Activated CD4-positive, alpha-beta memory T cell treated with anti-CD3 and anti-CD28 coated beads, Interleukin-2, amount 10 ng/mL, durations not matched to agents 7 days and 5 days (primary cell): ENCODE data around the gene MAST4. TPM values are rescaled to one million over a fixed set of nuclear protein-coding genes. Genes with fewer than 3 reads are reported as not detected.
"Not testable (repeated sequence)": the region's sequence is repeated elsewhere in the genome, so short reads cannot be mapped to it uniquely, and the experiment has no call there.

Experiments
- CTCF ChIA-PET: fragments of 350-600 bp; sonication (Branson Sonifier 250); formaldehyde crosslinking; loops from one replicate; lab custom pipeline; 2021; ENCODE audit warnings: antibody characterized with exemption, inconsistent platforms; lab: Charles Lee
- POLR2A ChIA-PET: fragments of 350-600 bp; sonication (Branson Sonifier 250); formaldehyde crosslinking; loops from one replicate; lab custom pipeline; 2021; ENCODE audit warnings: antibody characterized with exemption; lab: Charles Lee
- DNase-seq: peaks from one replicate; pipeline ENCODE4 v3.0.0-alpha.2; 2020
- H3K27ac Mint-ChIP-seq: one replicate; pipeline ENCODE4 v1.8.0; 2021; ENCODE audit warnings: mild to moderate bottlenecking, mixed read lengths
- H3K27me3 Mint-ChIP-seq: one replicate; pipeline ENCODE4 v1.8.0; 2021; ENCODE audit warnings: mixed read lengths
- H3K36me3 Mint-ChIP-seq: one replicate; pipeline ENCODE4 v1.8.0; 2021; ENCODE audit warnings: low read depth, mixed read lengths
- H3K4me1 Mint-ChIP-seq: one replicate; pipeline ENCODE4 v1.8.0; 2021; ENCODE audit warnings: mixed read lengths
- H3K4me3 Mint-ChIP-seq: one replicate; pipeline ENCODE4 v1.8.0; 2021; ENCODE audit warnings: mild to moderate bottlenecking, mixed read lengths
- H3K9me3 Mint-ChIP-seq: one replicate; pipeline ENCODE4 v1.8.0; 2021; ENCODE audit warnings: mixed read lengths
- total RNA-seq, 2 experiments: library from RNA; stranded (reverse); gene quantifications; one replicate each; pipeline ENCODE4 v1.2.3, GENCODE V29; 2021

The MAST4 gene
- total RNA-seq, 2 experiments from 2014 or later, result 38.0 to 38.3 TPM

DNA sequence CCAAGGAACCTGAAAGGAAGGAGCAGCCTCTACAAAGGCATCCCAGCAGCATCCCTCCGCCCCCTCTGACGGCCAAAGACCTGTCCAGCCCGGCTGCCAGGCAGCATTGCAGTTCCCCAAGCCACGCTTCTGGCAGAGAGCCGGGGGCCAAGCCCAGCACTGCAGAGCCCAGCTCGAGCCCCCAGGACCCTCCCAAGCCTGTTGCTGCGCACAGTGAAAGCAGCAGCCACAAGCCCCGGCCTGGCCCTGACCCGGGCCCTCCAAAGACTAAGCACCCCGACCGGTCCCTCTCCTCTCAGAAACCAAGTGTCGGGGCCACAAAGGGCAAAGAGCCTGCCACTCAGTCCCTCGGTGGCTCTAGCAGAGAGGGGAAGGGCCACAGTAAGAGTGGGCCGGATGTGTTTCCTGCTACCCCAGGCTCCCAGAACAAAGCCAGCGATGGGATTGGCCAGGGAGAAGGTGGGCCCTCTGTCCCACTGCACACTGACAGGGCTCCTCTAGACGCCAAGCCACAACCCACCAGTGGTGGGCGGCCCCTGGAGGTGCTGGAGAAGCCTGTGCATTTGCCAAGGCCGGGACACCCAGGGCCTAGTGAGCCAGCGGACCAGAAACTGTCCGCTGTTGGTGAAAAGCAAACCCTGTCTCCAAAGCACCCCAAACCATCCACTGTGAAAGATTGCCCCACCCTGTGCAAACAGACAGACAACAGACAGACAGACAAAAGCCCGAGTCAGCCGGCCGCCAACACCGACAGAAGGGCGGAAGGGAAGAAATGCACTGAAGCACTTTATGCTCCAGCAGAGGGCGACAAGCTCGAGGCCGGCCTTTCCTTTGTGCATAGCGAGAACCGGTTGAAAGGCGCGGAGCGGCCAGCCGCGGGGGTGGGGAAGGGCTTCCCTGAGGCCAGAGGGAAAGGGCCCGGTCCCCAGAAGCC lies 569.6 kb downstream of the MAST4 start:
- POLR2A ChIA-PET, result interaction anchor here (0.8 to 15.4 kb wide), 26 partner anchors 8 to 1115 kb away, joined by 3 to 863 read pairs (median 10); partner anchors contain the start of genes CD180 and PIK3R1

DNA sequence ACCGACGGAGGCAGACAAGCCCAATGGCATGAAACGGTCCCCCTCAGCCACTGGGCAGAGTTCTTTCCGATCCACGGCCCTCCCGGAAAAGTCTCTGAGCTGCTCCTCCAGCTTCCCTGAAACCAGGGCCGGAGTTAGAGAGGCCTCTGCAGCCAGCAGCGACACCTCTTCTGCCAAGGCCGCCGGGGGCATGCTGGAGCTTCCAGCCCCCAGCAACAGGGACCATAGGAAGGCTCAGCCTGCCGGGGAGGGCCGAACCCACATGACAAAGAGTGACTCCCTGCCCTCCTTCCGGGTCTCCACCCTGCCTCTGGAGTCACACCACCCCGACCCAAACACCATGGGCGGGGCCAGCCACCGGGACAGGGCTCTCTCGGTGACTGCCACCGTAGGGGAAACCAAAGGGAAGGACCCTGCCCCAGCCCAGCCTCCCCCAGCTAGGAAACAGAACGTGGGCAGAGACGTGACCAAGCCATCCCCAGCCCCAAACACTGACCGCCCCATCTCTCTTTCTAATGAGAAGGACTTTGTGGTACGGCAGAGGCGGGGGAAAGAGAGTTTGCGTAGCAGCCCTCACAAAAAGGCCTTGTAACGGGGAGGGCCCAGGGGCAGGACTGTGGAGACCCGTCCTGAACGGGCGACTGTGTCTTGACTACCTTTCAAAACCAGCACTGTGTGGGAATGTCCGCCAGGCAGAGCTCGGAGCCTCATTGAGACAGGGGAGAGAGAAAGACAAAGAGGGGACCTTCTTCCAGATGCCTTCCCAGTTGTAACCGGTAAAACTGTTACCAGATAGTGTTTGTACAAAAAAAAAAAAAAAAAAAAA lies 570.5 kb downstream of the MAST4 start:
- H3K27ac Mint-ChIP-seq, result peak overlapping the region; percentile 98

More for the DNA sequence above, 569.6 kb downstream of the MAST4 start:
- H3K4me3 Mint-ChIP-seq, result peak overlapping the region; percentile 86
- H3K4me1 Mint-ChIP-seq, result peaks cover 67% of the 10 kb centered on the region
- peaks cover 83% of the 10 kb centered on the region for H3K36me3 Mint-ChIP-seq
- no peaks in the 10 kb centered on the region for H3K27me3 Mint-ChIP-seq
- no peaks in the 10 kb centered on the region for H3K9me3 Mint-ChIP-seq
- H3K27ac Mint-ChIP-seq, result peak overlapping the region; percentile 98
- CTCF ChIA-PET, result interaction anchor here (0.9 to 17.8 kb wide), 10 partner anchors 9 to 336 kb away, joined by 3 to 519 read pairs (median 8); partner anchors contain the start of gene CD180
- peak; percentile 90 for DNase-seq

GRCh38 chr5:67168069-67168468 lies 571.9 kb downstream of the MAST4 start:
- CTCF ChIA-PET, result interaction anchor here (1.4 to 17.8 kb wide), 7 partner anchors 11 to 1049 kb away, joined by 4 to 519 read pairs (median 12); no protein-coding TSS in a partner anchor
- Mint-ChIP-seq H3K4me3 (peak overlapping the region; percentile 86), H3K27ac (peak overlapping the region; percentile 98), H3K27me3 (no peaks in the 10 kb centered on the region), H3K9me3 (no peaks in the 10 kb centered on the region), H3K36me3 (peaks cover 60% of the 10 kb centered on the region), H3K4me1 (peaks cover 44% of the 10 kb centered on the region)
- POLR2A ChIA-PET, result interaction anchor here (1.2 to 15.4 kb wide), 12 partner anchors 12 to 1242 kb away, joined by 3 to 863 read pairs (median 19); partner anchors contain the start of gene ERBIN
- no peak for DNase-seq

More for the DNA sequence above, 570.5 kb downstream of the MAST4 start:
- ChIA-PET POLR2A (interaction anchor here (0.9 to 15.4 kb wide), 24 partner anchors 9 to 1114 kb away, joined by 3 to 863 read pairs (median 10); partner anchors contain the start of genes CD180 and PIK3R1), CTCF (interaction anchor here (0.8 to 17.8 kb wide), 13 partner anchors 10 to 1050 kb away, joined by 3 to 519 read pairs (median 5); partner anchors contain the start of gene CD180)
- no peaks in the 10 kb centered on the region for H3K9me3 Mint-ChIP-seq
- H3K36me3 Mint-ChIP-seq, result peaks cover 74% of the 10 kb centered on the region
- no peaks in the 10 kb centered on the region for H3K27me3 Mint-ChIP-seq
- peak overlapping the region; percentile 86 for H3K4me3 Mint-ChIP-seq
- peak; percentile 90 for DNase-seq
- peaks cover 58% of the 10 kb centered on the region for H3K4me1 Mint-ChIP-seq

GRCh38 chr5:67170767-67171166 lies 574.6 kb downstream of the MAST4 start:
- Mint-ChIP-seq H3K27ac (no peak overlapping the region), H3K4me3 (no peak overlapping the region), H3K27me3 (no peaks in the 10 kb centered on the region), H3K9me3 (peaks cover 16% of the 10 kb centered on the region), H3K4me1 (peaks cover 34% of the 10 kb centered on the region), H3K36me3 (peaks cover 47% of the 10 kb centered on the region)
- ChIA-PET POLR2A (interaction anchor here (0.6 to 1.3 kb wide), 3 partner anchors 10 to 341 kb away, joined by 3 to 6 read pairs (median 4); no protein-coding TSS in a partner anchor), CTCF (interaction anchor here (0.6 to 17.8 kb wide), 3 partner anchors 17 to 306 kb away, joined by 3 to 519 read pairs (median 4); no protein-coding TSS in a partner anchor)
- no peak for DNase-seq

GRCh38 chr5:67173351-67173750 lies 577.2 kb downstream of the MAST4 start:
- ChIA-PET CTCF (interaction anchor here (1.3 kb wide), 1 partner anchor 185 kb away, joined by 3 read pairs; no protein-coding TSS in a partner anchor), POLR2A (interaction anchor here (1.0 to 1.1 kb wide), 2 partner anchors 8 to 12 kb away, joined by 3 to 6 read pairs; no protein-coding TSS in a partner anchor)
- H3K27ac Mint-ChIP-seq, H3K4me3 Mint-ChIP-seq, DNase-seq, H3K27me3 Mint-ChIP-seq: not testable (repeated sequence)
- H3K36me3 Mint-ChIP-seq, result peaks cover 46% of the 10 kb centered on the region
- peaks cover 35% of the 10 kb centered on the region for H3K4me1 Mint-ChIP-seq
- H3K9me3 Mint-ChIP-seq, result peaks cover 37% of the 10 kb centered on the region

GRCh38 chr5:67173959-67174358 lies 577.8 kb downstream of the MAST4 start:
- Mint-ChIP-seq H3K27ac (no peak overlapping the region), H3K9me3 (peaks cover 39% of the 10 kb centered on the region), H3K27me3 (no peaks in the 10 kb centered on the region), H3K4me3 (no peak overlapping the region), H3K36me3 (peaks cover 44% of the 10 kb centered on the region), H3K4me1 (peaks cover 32% of the 10 kb centered on the region)
- POLR2A ChIA-PET, result interaction anchor here (1.0 to 1.1 kb wide), 2 partner anchors 9 to 12 kb away, joined by 3 to 6 read pairs; no protein-coding TSS in a partner anchor
- CTCF ChIA-PET, result interaction anchor here (1.3 kb wide), 1 partner anchor 186 kb away, joined by 3 read pairs; no protein-coding TSS in a partner anchor
- no peak for DNase-seq

- H3K27ac Mint-ChIP-seq, result peak overlapping the region; percentile 62
- ChIA-PET POLR2A (interaction anchor here (0.9 to 10.1 kb wide), 5 partner anchors 12 to 30 kb away, joined by 3 to 160 read pairs (median 4); no protein-coding TSS in a partner anchor), CTCF (interaction anchor here (1.0 to 2.1 kb wide), 2 partner anchors 10 to 24 kb away, joined by 3 to 5 read pairs; no protein-coding TSS in a partner anchor)
- H3K4me3 Mint-ChIP-seq, result no peak overlapping the region
- peaks cover 49% of the 10 kb centered on the region for H3K4me1 Mint-ChIP-seq
- no peak for DNase-seq
- H3K36me3 Mint-ChIP-seq, result peaks cover 53% of the 10 kb centered on the region
- H3K9me3 Mint-ChIP-seq, result peaks cover 51% of the 10 kb centered on the region
- no peaks in the 10 kb centered on the region for H3K27me3 Mint-ChIP-seq
These were observed 580.7 kb downstream of the MAST4 start for GRCh38 chr5:67176936-67177335.

GRCh38 chr5:67178085-67178484 lies 581.9 kb downstream of the MAST4 start:
- no peak for DNase-seq
- POLR2A ChIA-PET, result interaction anchor here (2.0 to 10.1 kb wide), 3 partner anchors 11 to 28 kb away, joined by 4 to 160 read pairs (median 49); no protein-coding TSS in a partner anchor
- Mint-ChIP-seq H3K27ac (no peak overlapping the region), H3K4me3 (no peak overlapping the region), H3K27me3 (no peaks in the 10 kb centered on the region), H3K4me1 (peaks cover 59% of the 10 kb centered on the region), H3K9me3 (peaks cover 51% of the 10 kb centered on the region), H3K36me3 (peaks cover 56% of the 10 kb centered on the region)
- CTCF ChIA-PET, result interaction anchor here (1.5 to 3.9 kb wide), 3 partner anchors 10 to 31 kb away, joined by 3 to 24 read pairs (median 4); no protein-coding TSS in a partner anchor

GRCh38 chr5:67178966-67179365 lies 582.8 kb downstream of the MAST4 start:
- POLR2A ChIA-PET, result interaction anchor here (0.8 to 10.1 kb wide), 4 partner anchors 10 to 43 kb away, joined by 3 to 160 read pairs (median 28); no protein-coding TSS in a partner anchor
- DNase-seq, result no peak
- Mint-ChIP-seq H3K27ac (no peak overlapping the region), H3K36me3 (peaks cover 57% of the 10 kb centered on the region), H3K4me3 (no peak overlapping the region), H3K4me1 (peaks cover 57% of the 10 kb centered on the region), H3K27me3 (no peaks in the 10 kb centered on the region), H3K9me3 (peaks cover 51% of the 10 kb centered on the region)
- CTCF ChIA-PET, result interaction anchor here (1.5 to 3.9 kb wide), 3 partner anchors 11 to 30 kb away, joined by 3 to 24 read pairs (median 4); no protein-coding TSS in a partner anchor

- DNase-seq, result no peak
- H3K4me1 Mint-ChIP-seq, result peaks cover 57% of the 10 kb centered on the region
- H3K9me3 Mint-ChIP-seq, result peaks cover 45% of the 10 kb centered on the region
- ChIA-PET CTCF (interaction anchor here (1.1 to 3.9 kb wide), 4 partner anchors 10 to 21 kb away, joined by 4 to 24 read pairs (median 4); no protein-coding TSS in a partner anchor), POLR2A (interaction anchor here (0.8 to 10.1 kb wide), 4 partner anchors 9 to 42 kb away, joined by 3 to 160 read pairs (median 28); no protein-coding TSS in a partner anchor)
- peaks cover 52% of the 10 kb centered on the region for H3K36me3 Mint-ChIP-seq
- H3K27ac Mint-ChIP-seq, result no peak overlapping the region
- H3K27me3 Mint-ChIP-seq, result no peaks in the 10 kb centered on the region
- no peak overlapping the region for H3K4me3 Mint-ChIP-seq
These were observed 583.6 kb downstream of the MAST4 start for GRCh38 chr5:67179697-67180361.
